AG09319 (cell line): ENCODE data around the gene RASSF5.

ENCODE experiments used
- DNase-seq: peaks from one replicate; pipeline ENCODE4 v3.0.0-alpha.2; 2010; ENCODE audit warnings: low read depth; ENCODE audit errors: extremely low read depth
- CTCF ChIP-seq: IDR thresholded peaks from 2 replicates; pipeline ENCODE4 v1.5.1; 2011; ENCODE audit warnings: low read depth, mild to moderate bottlenecking, inconsistent platforms, low read length, moderate library complexity

The RASSF5 gene

GRCh38 chr1:206526064-206526911 is 19.0 kb downstream of the RASSF5 start:
- TF ChIP-seq CTCF = no peak
- no peak for DNase-seq

- no peak for DNase-seq
- no peak for TF ChIP-seq CTCF
These were observed 22.1 kb downstream of the RASSF5 start for GRCh38 chr1:206529425-206529824.

- no peak for DNase-seq
- TF ChIP-seq CTCF = no peak
These were observed 25.0 kb downstream of the RASSF5 start for GRCh38 chr1:206532368-206532767.

GRCh38 chr1:206534552-206534951 is 27.2 kb downstream of the RASSF5 start:
- no peak for DNase-seq
- TF ChIP-seq CTCF = no peak

- DNase-seq = no peak
- TF ChIP-seq CTCF = no peak
These were observed 28.5 kb downstream of the RASSF5 start for GRCh38 chr1:206535853-206536188.

GRCh38 chr1:206537141-206537540 is 29.8 kb downstream of the RASSF5 start:
- no peak for DNase-seq
- no peak for TF ChIP-seq CTCF

- no peak for TF ChIP-seq CTCF
- DNase-seq = no peak
These were observed 30.9 kb downstream of the RASSF5 start for GRCh38 chr1:206538086-206538770.
